ENCODE results near the gene POLA2.

The POLA2 gene

DNA sequence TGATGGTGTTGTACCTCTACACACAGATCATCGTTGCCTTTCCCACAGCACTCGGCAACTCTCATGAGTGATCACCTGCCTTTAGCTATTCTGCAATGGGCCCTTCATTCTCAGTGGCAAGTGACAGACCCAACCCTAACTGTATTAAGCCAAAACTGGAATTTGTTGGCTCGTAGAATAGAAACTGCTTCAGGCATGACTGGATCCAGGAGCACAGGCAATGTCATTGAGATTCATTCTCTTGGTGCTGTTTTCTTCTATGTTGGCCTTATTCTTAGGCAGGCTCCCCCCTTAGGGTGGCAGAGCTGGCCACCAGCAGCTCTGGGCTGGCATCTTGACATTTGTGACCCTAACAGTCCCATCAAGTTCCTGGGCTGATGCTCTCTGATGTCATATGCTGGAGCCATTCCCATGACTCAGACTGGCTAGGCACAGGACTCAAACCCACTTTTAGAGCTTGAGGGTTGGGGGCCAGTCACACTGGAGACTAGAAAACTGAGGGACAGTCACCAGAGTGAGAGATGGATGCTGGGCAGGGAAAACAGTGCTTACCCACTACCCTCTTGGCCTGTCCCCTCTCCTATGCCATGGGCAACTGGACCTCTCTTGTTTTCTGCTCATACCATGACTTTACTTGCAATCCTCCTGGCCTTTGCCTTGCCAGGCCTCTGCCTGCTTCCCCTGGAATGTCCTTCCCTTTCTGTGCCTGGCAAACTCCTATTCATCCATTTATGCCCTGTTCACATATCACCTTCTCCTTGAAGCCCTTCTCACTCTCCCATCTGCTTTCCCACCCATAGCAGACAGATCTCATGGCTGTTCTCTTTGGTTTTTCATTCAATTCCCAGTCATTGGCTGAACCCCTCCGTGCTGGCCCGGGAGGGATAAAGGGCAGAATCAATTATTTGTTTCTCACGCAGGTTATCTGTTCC, 45.8 kb downstream of the POLA2 start:
- DNase-seq (ENCODE audit: low spot score) = no peak

DNA sequence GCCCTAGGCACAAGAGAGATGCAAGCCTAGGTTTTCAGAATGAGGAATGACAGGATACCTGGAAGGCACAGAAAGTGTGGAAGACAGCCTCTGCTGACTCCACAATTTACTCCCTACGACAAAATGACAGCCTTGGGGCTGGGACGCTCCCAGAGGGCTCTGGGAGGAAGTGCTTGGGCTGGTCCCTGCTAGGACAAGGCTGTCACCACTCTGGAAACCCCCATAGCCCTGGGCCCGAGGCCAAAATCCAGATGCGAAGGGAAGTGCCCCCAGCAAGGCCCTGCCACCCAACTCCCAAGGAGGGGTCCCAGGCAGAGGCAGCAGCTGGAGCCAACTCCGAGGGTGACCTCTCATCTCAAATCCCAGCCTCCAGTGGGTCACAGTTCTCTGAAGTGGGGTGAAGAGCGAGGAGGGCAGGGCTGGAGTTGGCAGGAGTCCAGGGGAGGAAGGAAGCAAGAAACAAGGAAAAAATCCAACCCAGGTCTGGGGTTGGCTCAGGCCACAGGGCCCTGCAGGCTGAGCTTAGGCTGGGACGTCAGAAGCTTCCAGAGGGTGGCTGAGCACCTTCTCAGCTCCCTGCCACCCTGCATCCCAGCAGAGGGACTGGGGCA, 46.6 kb downstream of the POLA2 start:
- no peak for DNase-seq (ENCODE audit: low spot score)

DNA sequence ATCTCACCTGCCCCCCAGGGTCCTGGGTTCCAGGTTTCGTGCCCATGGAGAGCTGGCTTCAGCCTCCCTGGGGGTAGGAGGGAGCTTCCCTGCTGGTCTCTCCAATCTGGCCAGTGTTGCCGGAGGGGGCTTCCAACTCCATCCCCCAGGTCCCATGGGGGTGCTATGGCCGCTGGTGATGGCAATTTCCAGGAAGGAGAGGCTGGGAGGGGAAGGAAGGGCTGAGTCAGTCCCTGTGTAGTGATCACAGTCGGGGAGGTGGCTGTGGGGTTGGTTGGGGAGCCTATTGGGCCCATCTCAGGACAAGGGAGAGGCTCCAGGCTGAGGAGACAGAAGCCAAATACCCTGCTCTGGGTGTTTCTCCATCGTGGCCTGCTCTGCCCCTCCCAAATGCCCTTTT, 47.2 kb downstream of the POLA2 start:
- DNase-seq (ENCODE audit: low spot score) = no peak

DNA sequence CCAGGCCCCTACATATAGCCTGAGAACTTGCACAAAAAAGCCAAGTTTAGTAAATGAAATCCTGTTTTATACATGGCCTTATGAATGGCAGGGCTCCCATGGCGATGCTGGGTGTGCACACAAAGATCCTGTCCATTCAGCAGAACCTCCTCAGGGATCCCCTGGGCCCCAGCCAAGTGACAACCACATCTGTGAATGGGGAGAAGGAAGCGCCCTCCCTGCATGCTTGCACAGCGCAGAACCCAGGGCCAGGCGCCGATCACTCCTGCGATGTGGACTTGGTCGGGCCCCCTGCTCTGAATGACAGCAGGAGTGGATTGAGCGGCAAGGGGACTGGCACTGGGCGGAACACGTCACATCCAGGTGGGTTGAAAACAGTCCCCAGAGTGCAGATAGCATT, 48.5 kb downstream of the POLA2 start:
- no peak for DNase-seq (ENCODE audit: low spot score)

DNA sequence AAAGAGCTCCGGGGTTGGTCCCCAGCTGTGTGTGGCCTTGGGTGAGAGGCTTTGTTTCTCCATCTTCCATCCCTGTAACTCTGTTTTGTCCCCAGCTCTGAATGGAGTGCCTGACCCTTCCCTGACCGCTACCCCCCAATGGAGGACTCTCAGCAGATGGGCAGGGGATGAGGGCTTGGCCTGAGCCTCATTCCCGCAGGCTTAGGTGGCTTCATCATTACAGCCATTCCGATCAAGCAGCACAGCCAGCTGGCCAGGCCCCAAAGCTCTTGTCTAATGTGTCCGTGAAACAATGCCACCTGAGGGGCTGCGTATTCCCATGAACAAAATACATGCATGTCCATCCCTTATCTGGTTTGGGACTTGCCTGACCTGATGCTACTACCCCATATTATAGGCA, 49.0 kb downstream of the POLA2 start:
- DNase-seq (ENCODE audit: low spot score) = no peak

DNA sequence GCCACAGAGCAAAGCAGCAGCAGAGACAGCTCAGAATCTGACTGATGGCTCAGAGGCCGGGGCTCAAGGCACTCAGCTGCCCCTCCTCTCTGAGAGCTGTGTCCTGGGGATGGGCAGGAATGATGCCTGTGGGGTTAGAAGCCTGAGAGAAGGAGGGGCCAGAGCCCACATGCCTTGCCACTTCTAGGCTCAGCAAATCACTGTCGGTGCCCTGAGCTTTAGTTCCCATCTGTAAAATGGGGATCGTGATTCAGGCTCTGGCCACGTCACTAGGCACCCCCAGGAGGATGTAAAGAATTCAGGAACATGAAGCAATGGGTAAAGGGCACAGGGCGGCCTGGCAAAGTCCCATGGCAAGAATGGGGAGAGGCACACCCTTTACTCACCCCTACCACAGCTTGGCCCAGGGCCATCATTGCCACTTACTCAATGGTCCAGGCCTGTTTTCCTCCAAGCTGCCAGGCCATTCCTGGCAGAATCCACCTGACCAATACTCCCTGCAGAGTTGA, 49.5 kb downstream of the POLA2 start:
- DNase-seq (ENCODE audit: low spot score) = no peak

DNA sequence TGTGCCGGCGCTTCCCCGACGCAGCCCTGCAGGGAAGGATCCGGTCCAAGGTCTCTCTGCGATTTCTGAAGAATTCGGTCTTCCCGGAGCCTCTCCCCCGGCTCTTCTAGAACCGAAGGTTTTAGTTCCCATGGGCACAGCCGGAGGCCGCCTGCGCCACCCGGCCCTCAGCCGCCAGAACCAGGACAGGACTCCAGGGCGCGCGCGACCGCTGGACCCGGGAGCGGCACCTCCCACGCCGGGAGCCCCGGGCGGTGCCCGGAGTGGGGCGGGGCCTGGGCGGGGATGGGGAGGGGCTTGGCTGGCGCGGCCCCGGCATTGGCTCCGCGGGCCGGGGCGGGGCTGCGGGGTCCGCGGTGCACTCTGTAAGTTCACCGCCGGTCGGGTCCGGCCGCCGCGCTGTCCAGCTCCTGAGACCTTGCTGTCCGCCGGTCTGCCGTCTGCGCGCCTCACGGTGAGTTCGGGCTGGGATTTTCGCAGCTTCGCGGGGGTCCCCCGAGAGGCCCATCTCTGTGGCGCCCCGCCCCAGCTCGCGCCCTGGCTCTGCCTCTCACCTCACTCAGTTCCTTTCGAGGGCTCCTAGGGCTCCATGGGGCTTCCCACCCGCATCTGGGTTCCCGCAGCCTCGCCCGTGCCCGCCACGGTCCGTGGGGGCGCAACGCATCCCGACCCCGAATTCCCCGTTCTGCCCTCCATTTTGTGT, 52.9 kb downstream of the POLA2 start, which contains the start of gene CDC42EP2:
Gene CDC42EP2, plus strand, starts transcription at position 366 of the 703 bp plus-strand sequence. CDS start 6,033 bp downstream, outside the sequence.
- DNase-seq (ENCODE audit: low spot score) = peak; percentile 94

DNA sequence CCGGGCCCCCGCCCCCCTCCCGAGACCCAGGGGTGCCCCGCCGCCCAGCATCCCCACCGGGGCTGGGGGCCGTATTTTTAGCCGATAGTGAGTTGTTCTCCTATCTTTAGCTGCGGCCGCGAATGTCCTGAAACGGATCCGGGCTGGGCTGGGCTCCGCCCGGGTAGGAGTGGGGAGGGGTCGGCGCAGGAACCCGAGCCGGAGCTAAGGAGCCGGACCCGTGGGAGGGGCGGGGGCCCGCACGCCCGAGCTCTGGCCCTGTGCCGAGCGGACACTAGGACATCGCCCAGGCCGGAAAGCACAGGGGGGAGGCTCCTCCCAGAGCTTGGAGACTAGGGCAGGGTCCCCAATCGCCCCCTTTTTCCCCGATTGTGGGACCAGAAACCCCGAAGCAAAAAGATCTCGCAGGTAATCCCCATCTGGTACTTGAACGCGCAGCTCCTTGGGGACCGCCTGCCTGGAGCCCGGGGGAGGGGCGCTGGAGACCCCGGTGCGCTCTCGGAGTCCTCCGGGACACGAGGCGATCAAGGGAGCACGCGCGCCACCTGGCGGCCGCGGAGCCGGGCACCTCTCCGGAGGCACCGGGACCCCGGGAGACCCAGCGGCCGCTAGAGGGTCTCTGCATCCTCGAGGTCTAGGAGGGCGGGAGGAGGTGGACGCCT, 53.6 kb downstream of the POLA2 start:
- DNase-seq (ENCODE audit: low spot score) = peak; percentile 78

DNA sequence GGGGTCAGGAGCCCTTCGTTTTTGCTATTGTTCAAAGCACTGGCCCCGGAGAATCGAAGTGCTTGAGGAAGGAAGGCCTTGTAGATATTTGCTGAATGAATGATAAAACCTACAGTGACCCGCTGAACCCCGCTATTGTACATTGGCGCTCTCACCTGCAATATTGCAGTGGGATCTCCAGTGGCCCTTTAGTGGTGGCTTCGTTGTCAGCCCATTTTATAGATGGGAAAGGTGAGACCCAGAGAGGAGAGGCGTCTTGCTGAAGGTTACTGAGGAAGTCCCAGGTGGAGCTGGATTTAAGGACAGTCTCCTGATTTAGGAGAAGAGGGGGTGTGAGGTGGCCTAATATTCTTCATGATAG, 54.1 kb downstream of the POLA2 start:
- no peak for DNase-seq (ENCODE audit: low spot score)

DNA sequence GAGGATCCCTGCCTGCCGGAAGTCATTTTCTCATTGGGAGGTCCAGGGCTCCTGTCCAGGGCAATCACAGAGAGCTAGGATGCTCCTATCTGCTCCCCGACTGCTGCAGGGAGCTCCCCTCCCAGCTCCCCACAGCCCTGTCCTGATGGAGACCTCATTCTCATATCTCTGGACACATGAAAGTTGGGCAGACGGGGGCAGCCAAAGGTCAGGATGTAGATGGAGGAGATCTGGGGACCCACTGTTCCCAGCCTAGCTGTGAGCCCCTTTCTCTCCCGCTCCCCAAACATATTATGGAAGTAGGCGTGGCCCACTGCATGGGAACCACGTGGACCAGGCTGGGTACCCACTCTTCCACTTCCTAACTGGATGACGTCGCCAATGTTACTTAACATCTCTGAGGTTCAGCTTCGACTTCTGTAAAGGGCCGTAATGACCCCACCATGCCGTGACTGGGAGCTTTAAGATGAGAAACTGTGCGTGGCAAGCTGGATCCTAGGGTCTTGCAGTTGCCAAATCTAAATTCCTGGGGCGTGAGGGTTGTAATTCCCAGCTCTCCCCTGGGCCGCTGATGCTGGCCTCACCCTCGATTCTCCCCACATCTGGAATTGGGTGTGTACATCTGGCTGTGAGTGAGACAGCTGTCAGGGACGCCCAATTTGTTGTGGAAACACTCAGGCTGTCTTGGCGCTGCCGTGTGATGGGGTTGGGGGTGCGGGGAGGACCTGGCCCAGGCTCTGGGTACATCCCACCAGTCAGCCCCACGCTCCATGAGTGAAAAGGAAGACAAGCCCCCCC, 54.7 kb downstream of the POLA2 start:
- DNase-seq (ENCODE audit: low spot score) = peak; percentile 86

DNA sequence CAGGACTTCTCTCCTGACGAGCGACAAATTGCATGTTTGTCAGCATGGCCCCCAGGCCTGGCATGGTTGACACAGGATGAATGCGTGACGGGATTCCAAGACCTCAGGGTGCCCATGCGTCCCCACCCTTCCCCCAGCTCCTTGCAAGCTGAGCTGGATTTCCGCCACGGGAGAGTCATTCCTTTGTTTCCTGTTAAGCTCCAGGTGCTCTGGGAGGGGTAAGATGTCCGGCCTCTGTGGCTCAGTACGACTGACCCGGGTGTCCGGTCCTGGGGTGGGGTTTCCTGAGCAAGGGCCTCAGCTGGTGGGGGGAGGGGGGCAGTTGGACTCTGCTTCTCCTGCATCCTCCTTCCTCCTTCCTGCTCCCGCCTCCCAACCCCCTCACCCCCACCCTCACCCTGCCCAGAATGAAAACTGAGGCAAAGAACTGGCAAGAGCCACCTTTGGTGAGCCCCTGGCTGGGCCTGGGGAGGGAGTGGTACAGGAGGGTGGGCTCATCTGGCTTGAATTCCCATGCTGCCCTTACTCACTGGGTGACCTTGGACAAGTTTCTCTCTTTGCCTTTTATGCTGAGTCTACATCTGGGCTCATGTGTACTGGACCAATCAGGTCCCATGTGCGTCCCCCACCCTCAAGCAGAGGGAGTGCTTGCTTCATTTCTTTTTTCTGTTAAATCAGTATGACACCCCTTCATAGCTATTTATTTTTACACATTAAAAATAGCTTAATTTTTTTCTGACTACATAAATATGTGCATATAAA, 55.4 kb downstream of the POLA2 start:
- DNase-seq (ENCODE audit: low spot score) = peak; percentile 57

DNA sequence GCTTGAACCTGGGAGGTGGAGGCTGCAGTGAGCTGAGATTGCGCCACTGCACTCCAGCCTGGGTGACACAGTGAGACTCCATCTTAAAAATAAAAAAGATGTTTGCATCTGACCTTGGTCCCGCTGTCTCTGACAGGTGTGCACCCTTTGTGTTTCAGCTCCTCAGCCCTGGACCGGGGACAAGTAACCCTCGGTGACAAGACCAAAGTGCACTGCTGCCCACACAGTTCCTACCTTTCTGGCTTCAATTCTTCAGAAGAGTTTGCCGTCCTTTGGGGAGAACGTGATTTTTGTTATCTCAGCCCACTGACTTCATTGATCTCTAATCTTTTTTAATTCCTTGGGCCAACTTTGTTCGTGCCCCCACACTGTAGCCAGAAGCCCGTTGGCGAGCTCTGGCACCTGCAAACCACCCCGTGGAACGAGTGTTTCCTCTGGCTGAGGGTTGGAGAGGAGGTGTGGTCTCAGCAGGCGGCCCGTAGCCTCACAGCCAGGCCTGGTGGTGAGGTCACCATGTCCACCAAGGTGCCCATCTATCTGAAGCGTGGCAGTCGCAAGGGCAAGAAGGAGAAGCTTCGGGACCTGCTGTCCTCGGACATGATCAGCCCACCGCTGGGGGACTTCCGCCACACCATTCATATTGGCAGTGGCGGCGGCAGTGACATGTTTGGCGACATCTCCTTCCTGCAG, 58.8 kb downstream of the POLA2 start:
- DNase-seq (ENCODE audit: low spot score) = no peak

DNA sequence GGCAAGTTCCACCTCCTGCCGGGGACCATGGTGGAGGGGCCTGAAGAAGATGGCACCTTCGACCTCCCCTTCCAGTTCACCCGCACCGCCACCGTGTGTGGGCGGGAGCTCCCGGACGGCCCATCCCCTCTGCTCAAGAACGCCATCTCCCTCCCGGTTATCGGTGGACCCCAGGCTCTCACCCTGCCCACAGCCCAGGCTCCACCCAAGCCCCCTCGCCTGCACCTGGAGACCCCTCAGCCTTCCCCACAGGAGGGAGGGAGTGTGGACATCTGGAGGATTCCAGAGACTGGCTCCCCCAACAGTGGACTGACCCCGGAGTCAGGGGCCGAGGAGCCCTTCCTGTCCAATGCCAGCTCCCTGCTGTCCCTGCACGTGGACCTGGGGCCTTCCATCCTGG, 59.3 kb downstream of the POLA2 start:
- no peak for DNase-seq (ENCODE audit: low spot score)

DNA sequence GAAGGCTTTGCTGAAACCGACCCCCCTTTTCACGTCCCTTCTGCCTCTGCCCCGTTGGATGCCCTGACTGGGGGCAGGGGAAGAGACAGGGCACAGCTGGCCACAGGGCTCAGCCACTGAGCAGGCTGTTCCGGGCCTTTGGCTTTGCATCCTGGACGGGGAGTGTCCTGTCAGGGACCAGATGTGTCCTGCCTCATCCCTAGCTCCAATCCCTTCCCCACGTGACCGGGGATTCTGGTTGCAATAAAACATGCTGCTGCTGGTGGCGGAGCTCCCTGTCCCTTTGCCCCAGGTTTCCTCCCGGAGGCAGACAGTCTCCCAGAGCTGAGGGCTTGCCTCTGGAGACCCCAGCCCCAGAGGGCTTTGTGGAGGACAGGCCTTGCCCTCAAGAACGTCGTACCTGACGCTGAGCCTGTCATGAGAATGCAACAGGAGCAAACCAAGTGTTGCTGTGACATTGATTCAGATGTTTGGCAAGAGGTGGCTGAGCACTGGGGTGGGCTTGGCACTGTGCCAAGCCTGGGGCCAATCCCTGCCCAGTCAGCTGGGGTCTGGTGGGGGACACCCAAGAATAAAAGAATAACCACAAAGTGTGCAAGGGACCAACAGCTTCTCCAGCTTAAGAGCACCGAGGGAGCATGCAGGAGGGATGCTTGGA, 60.2 kb downstream of the POLA2 start:
- no peak for DNase-seq (ENCODE audit: low spot score)

DNA sequence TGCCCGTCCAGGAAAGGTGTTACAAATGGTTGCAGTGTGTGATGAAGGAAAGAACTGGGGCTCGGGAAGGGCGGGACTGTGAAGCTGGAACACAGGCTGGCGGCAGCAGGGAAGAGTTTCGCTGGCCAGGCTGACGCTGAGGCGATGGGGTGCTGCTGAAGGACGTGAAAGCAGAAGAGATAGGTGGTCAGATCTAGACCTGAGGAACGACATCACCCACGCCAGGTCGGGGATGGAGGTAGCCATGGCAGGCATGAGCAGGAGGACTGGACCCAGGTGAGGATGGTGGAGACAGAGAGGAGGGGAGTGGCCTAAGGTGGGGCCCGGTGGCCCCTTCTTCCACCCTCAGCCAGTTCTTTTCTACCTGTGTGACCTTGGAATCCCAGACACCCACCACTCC, 62.1 kb downstream of the POLA2 start:
- no peak for DNase-seq (ENCODE audit: low spot score)

DNA sequence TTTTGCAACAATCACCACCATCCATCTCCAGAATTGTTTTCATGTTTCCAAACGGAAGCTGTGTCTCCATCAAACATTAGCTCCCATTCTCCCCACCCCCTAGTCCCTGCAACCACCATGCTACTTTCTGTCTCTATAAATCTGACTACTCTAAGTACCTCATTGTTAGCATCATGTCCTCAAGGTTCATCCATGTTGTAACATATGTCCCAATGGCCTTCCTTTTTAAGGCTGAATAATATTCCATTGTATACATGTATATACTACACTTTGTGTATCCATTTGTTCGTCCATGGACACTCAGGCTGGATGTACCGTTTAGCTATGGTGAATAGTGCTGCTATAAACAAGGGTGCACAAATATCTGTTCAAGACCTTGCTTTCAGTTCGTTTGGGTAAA, 63.7 kb downstream of the POLA2 start:
- no peak for DNase-seq (ENCODE audit: low spot score)

DNA sequence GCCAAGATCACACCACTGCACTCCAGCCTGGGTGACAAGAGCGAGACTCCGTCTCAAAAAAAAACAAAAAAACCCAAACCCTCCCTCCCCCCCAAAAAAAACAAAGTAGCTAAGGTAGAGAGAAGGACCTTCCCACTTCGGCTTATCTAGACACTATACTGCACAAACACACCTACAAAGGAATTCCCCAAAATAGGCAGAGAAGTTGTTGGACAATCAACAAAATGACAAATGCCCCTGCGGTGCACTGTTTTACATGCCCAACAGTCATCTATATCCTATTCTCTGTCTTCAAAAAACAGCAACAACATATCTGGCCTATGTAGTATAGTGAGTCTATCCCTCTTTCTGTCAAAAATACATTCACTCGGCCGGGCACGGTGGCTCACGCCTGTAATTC, 65.3 kb downstream of the POLA2 start:
- DNase-seq (ENCODE audit: low spot score) = no peak

DNA sequence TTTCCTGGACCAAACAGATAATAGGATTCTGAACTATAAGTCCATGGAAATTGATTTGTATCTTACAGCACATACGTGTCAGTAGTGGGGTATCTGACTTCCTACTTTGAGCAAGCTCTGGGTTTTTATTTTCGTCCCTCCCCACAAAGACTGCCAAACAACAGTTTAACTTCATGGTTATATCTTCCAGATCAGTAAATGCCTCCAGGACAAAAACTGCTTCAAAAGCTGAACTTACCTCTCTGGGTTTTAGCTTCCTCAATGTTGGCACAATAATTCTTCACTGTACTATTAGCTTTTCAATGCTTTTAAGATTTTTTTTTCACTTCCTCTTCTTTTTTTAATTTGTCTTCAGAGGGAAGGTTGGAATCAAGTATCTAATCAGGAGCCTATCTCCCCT, 67.7 kb downstream of the POLA2 start:
- DNase-seq (ENCODE audit: low spot score) = no peak

DNA sequence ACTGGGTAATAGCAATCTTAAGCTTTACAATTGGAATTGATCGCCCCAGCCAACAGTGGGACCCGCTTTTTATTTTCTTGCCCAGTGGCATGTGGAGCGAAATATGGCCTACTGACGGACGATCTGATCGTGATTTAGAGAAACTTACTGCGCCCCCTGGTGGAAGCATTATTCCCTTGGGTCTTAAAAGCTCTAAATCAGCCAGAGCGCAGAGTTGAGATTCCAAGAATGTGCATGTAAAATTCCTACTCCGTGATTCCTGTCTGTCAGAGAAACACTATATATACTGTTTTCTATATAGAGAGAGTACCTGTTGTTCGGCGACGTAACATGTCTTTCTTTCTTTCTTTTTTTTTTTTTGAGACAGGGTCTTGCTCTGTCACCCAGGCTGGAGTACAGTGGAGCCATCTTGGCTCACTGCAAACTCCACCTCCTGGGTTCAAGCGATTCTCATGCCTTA, 68.2 kb downstream of the POLA2 start:
- DNase-seq (ENCODE audit: low spot score) = peak; percentile 72
